ENCODE results near the gene SOS1. TPM values are rescaled to one million over a fixed set of nuclear protein-coding genes. Genes with fewer than 3 reads are reported as not detected.
"Not testable (repeated sequence)": the region's sequence is repeated elsewhere in the genome, so short reads cannot be mapped to it uniquely, and the experiment has no call there.

SOS1 gene
- total and polyA plus RNA-seq, 2 experiments from 2014 or later: 15.3 to 31.6 TPM

- no peaks in the 10 kb centered on the region for H3K27me3 ChIP-seq
- H3K27ac ChIP-seq: no peak overlapping the region
- TF ChIP-seq CTCF (IDR thresholded peaks at IDR 0.05; ENCODE audit: low read depth, low read length): no peak
- no peaks in the 10 kb centered on the region for H3K36me3 ChIP-seq
- no peak for DNase-seq (ENCODE audit: low read depth in 1 of 2, low spot score in 1 of 2)
- no peaks in the 10 kb centered on the region for H3K9me3 ChIP-seq (ENCODE audit: low read depth)
- peaks cover 5% of the 10 kb centered on the region for H3K4me1 ChIP-seq (ENCODE audit: low read depth)
- no peak overlapping the region for H3K4me3 ChIP-seq
These were observed 180.1 kb downstream of the SOS1 start for GRCh38 chr2:38940746-38941145.

GRCh38 chr2:38937548-38937947, 183.3 kb downstream of the SOS1 start:
- Histone ChIP-seq H3K27me3 (no peaks in the 10 kb centered on the region), H3K4me3 (no peak overlapping the region)
- TF ChIP-seq CTCF (IDR thresholded peaks at IDR 0.05; ENCODE audit: low read depth, low read length): no peak

GRCh38 chr2:38936516-38936915, 184.3 kb downstream of the SOS1 start:
- not testable (repeated sequence) for H3K27me3 ChIP-seq; H3K36me3 ChIP-seq; H3K4me3 ChIP-seq; H3K27ac ChIP-seq; H3K9me3 ChIP-seq (ENCODE audit: low read depth); DNase-seq (ENCODE audit: low read depth in 1 of 2, low spot score in 1 of 2)
- H3K4me1 ChIP-seq (ENCODE audit: low read depth): peaks cover 11% of the 10 kb centered on the region

More at GRCh38 chr2:38937548-38937947, 183.3 kb downstream of the SOS1 start:
- no peaks in the 10 kb centered on the region for H3K36me3 ChIP-seq
- no peaks in the 10 kb centered on the region for H3K9me3 ChIP-seq (ENCODE audit: low read depth)
- no peak overlapping the region for H3K27ac ChIP-seq
- H3K4me1 ChIP-seq (ENCODE audit: low read depth): peaks cover 9% of the 10 kb centered on the region
- no peak for DNase-seq (ENCODE audit: low read depth in 1 of 2, low spot score in 1 of 2)

GRCh38 chr2:38935568-38936172, 185.2 kb downstream of the SOS1 start:
- peak in 1 of 2 donors; percentile 27 for DNase-seq (ENCODE audit: low read depth in 1 of 2, low spot score in 1 of 2)
- Histone ChIP-seq H3K27me3 (no peaks in the 10 kb centered on the region), H3K36me3 (no peaks in the 10 kb centered on the region), H3K9me3 (ENCODE audit: low read depth) (no peaks in the 10 kb centered on the region), H3K4me1 (ENCODE audit: low read depth) (peaks cover 11% of the 10 kb centered on the region), H3K4me3 (no peak overlapping the region), H3K27ac (no peak overlapping the region)
- no peak for TF ChIP-seq CTCF (IDR thresholded peaks at IDR 0.05; ENCODE audit: low read depth, low read length)

- DNase-seq (ENCODE audit: low read depth in 1 of 2, low spot score in 1 of 2): no peak
- Histone ChIP-seq H3K27ac (no peak overlapping the region), H3K27me3 (no peaks in the 10 kb centered on the region), H3K36me3 (no peaks in the 10 kb centered on the region), H3K9me3 (ENCODE audit: low read depth) (no peaks in the 10 kb centered on the region), H3K4me3 (no peak overlapping the region), H3K4me1 (ENCODE audit: low read depth) (peaks cover 11% of the 10 kb centered on the region)
- no peak for TF ChIP-seq CTCF (IDR thresholded peaks at IDR 0.05; ENCODE audit: low read depth, low read length)
These were observed 186.1 kb downstream of the SOS1 start for GRCh38 chr2:38934742-38935141.

GRCh38 chr2:38933653-38934052, 187.2 kb downstream of the SOS1 start:
- H3K4me1 ChIP-seq (ENCODE audit: low read depth): peaks cover 11% of the 10 kb centered on the region
- DNase-seq (ENCODE audit: low read depth in 1 of 2, low spot score in 1 of 2): peak in 1 of 2 donors; percentile 46

More at GRCh38 chr2:38933653-38934052, 187.2 kb downstream of the SOS1 start:
- Histone ChIP-seq H3K27ac (no peak overlapping the region), H3K27me3 (no peaks in the 10 kb centered on the region), H3K36me3 (no peaks in the 10 kb centered on the region), H3K4me3 (no peak overlapping the region), H3K9me3 (ENCODE audit: low read depth) (no peaks in the 10 kb centered on the region)
- no peak for TF ChIP-seq CTCF (IDR thresholded peaks at IDR 0.05; ENCODE audit: low read depth, low read length)

Data from cardiac muscle cell (in vitro differentiated cells and primary cell).